Stimulated activated CD8-positive, alpha-beta memory T cell treated with anti-CD3 and anti-CD28 coated beads, Interleukin-4, amount 100 ng/mL, for 24 hours (primary cell): Measurements from ENCODE around the gene ZNF324.
"Not testable (repeated sequence)": the region's sequence is repeated elsewhere in the genome, so short reads cannot be mapped to it uniquely, and the experiment has no call there.

Experiments
- DNase-seq: peaks from one replicate; pipeline ENCODE4 v3.0.0-alpha.2; 2020; ENCODE audit warnings: low read depth

Gene ZNF324

GRCh38 chr19:58500242-58500641, 33.4 kb downstream of the ZNF324 start:
- no peak for DNase-seq

GRCh38 chr19:58507602-58508223, 40.8 kb downstream of the ZNF324 start:
- not testable (repeated sequence) for DNase-seq

DNA sequence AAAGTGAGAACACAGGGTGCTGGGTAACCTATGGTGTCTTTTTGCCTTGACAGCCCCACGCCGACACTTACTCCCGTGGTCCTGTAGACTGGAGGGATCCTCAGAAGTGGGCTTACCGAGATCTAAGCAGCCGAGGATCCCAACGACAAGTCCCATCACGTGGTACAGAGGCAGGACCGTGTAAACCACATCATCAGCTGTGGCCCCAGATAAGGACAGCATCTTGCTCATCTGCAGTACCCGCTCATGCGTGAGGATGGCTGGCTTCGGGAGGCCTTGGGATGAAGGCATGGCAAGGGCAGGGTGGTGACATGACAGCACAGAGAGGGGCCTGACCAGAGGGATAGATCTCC, 42.8 kb downstream of the ZNF324 start:
- no peak for DNase-seq

- no peak for DNase-seq
Observed at GRCh38 chr19:58510084-58510862, 43.4 kb downstream of the ZNF324 start.

GRCh38 chr19:58511353-58512208, 44.7 kb downstream of the ZNF324 start, which contains the start of gene SLC27A5:
Gene SLC27A5, minus strand, starts transcription at chr19:58511992. Its CDS starts 37 bp downstream, at chr19:58511955.
- no peak for DNase-seq

DNA sequence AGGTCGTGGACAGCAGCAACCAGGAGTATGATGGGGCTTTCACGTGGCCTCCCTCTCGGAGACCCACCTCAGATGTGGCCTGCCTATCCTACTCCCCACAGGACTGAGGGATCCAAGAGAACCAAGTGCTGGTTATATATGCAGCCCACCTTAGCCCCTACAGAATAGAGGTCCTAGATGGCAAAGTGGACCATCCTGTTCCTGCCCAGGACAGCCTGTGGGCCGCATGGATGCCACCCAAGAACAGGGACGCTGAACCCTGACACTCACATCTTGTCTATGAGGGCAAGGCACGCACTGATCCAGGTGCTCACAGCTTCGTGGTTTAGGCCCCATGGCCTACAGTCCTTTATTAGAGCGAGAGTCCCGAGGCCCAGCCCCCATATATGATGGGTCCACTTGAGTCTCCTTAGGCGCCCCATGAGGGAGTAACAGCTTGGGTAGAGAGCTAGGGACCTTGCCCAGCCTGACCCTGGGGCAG, 46.4 kb downstream of the ZNF324 start:
- no peak for DNase-seq

DNA sequence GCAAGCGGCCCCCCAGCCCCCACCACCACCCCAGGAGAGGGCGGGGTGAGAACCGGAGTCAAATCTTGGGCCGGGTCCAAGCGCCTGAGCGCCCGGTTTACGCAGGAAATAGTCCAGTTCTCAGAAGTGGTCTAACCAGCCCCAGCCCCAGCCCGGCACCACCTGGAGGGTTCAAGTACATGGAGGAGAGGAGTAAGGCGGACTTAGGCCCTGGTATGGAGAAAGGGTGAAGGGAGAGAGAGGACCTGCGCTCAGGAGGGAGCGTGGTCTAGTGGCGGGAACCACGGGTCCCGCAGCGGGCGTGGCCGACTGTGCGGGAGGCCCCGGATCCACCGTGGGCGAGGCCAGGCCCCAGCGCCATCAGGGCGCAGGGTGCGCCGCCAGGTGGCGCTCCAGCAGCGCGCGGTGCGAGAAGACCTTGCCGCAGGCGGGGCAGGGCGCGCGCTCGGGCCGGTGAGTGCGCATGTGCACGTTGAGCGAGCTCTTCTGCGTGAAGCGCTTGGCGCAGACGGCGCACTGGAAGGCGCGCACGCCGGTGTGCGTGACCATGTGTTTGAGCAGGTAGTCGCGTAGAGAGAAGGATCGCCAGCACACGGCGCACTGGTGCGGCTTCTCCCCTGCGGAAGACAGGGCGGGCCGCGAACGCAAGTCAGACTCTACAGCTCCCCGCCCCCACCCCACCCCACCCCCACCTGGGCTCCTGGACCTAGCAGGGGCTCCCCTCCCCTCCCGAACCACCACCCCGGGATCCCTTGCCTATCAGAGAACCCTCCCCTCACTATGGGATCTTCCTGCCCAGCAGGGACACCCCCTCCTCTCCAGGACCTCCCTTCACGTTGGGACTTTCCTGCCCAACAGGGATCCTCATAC, 47.0 kb downstream of the ZNF324 start:
- peak; percentile 93 for DNase-seq

DNA sequence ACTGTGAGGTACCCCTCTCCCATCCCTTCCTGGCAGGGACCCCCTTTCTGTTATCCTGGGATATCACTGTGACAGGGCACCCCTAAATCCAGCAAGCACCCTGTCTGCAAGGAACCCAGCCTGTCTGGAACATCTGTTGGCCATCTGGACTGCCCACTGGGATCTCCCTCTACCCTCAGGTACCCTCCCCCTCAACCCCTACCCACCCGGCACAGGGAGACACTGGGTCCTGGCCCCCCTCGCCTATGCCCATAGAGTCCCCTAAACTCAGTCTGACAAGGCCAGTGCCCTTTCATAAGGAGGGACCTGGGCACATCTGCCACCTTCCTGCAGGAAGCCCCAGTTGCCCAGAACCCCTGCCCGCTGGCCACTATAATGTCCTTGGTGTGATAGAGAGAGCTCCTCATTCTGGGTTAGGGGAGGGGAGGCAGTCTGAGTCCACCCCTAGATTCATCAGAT, 47.7 kb downstream of the ZNF324 start:
- DNase-seq = no peak

DNA sequence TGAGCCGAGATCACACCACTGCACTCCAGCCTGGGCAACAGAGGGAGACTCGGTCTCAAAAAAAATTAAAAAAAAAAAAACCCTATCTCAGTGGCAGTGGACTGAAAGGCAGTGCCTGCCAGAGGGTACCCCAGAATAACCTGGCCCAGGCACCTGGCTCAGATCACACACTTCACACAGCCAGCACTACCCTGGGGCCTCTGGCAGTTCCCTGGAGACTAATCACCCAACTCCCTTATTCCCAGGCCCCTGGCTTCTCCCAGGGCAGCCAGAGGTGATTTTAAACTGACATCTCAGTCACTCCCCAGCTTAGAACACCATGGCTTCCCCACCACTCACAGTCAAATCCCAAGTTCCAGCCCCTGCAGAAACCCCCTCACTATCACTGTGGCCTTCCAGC, 48.4 kb downstream of the ZNF324 start:
- DNase-seq = no peak

GRCh38 chr19:58516246-58516836, 49.5 kb downstream of the ZNF324 start:
- DNase-seq = no peak

GRCh38 chr19:58516964-58517833, 50.3 kb downstream of the ZNF324 start:
- DNase-seq = no peak

GRCh38 chr19:58518256-58519086, 51.6 kb downstream of the ZNF324 start:
- DNase-seq = no peak

GRCh38 chr19:58519087-58519354, 52.1 kb downstream of the ZNF324 start:
- peak; percentile 23 for DNase-seq

- peak; percentile 85 for DNase-seq
Observed at GRCh38 chr19:58519355-58520256, 52.7 kb downstream of the ZNF324 start, which contains the start of gene ZBTB45. Gene ZBTB45, minus strand, starts transcription at chr19:58519810. Its CDS starts 2,137 bp downstream, at chr19:58517673.

- no peak for DNase-seq
Observed at GRCh38 chr19:58520257-58520599, 53.3 kb downstream of the ZNF324 start.

DNA sequence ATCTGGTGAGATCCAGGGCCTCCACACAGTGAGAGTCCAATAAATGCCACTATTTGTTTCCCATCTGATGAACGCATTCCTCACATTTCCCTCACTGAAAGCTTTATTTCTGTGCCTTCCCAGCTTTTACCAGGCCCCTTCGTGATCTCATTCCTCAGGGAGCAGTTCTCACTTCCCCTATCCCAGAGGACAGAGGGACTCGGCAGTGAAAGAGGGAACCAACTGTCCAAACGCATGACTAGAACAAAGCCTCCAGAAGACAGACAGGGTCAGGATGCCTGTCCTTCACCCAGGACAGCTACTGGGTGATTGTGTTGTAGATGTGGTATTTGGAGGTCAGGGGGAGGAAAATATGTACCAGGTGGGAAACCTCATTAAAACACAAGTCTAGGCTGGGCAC, 54.8 kb downstream of the ZNF324 start:
- no peak for DNase-seq

DNA sequence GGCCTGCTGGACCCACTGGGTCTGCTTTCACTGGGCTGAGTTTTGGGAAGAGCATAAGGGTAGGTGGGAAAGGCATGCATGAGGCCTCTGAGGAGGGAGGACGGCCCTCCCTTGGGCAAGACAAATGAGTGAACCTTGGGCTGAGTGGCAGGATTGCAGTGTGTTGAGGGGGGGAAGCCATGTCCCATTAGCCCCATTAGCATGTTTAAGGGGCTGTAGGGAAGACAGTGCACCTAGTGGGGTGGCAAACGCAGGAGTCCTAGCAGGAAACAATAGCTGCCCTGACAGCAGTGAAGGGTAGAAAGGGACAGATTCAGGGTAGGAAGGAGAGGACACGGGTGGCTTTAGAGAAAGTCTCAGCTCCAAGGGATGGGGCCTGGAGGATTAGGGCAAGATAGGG, 55.8 kb downstream of the ZNF324 start:
- DNase-seq = no peak
